Left ventricle myocardium inferior (tissue), 1 donor: ENCODE results near the gene WDFY4. TPM values are rescaled to one million over a fixed set of nuclear protein-coding genes. Genes with fewer than 3 reads are reported as not detected.

Experiments
- DNase-seq: peaks from one replicate; pipeline ENCODE4 v3.0.0-alpha.2; 2020
- H3K27ac ChIP-seq: fragments of 200-600 bp; replicated peaks from 2 replicates; pipeline ENCODE4 v1.8.0; 2021
- H3K27me3 ChIP-seq: fragments of 200-600 bp; 2 replicates; pipeline ENCODE4 v1.8.0; 2021; ENCODE audit warnings: low read depth
- H3K36me3 ChIP-seq: fragments of 200-600 bp; 2 replicates; pipeline ENCODE4 v1.8.0; 2021
- H3K4me1 ChIP-seq: fragments of 200-600 bp; 2 replicates; pipeline ENCODE4 v1.8.0; 2021
- H3K4me3 ChIP-seq: fragments of 200-600 bp; 2 replicates; pipeline ENCODE4 v1.8.0; 2021; ENCODE audit warnings: mild to moderate bottlenecking, moderate library complexity
- H3K9me3 ChIP-seq: fragments of 200-600 bp; replicated peaks from 2 replicates; pipeline ENCODE4 v1.8.0; 2021
- CTCF ChIP-seq: fragments of 200-600 bp; IDR thresholded peaks from 2 replicates; pipeline ENCODE4 v1.8.0; 2021; ENCODE audit warnings: antibody characterized with exemption, mild to moderate bottlenecking, borderline replicate concordance
- intact Hi-C: fragments of 100-400 bp; cut with micrococcal nuclease; formaldehyde crosslinking; loops from one replicate; pipeline ENCODE4 v1.11.0; 2022
- total RNA-seq: library from RNA; stranded (reverse); fragmentation: NEBNext Ultra II Directional; extraction: Animal tissue kit (Norgen Biotek cat#: 25700); gene quantifications from one replicate; pipeline ENCODE4 v1.2.1, GENCODE V29; 2021
- donor health status: DM: no; HTN: yes; CAD: no; lungs with severe emphysema.

Gene WDFY4
- total RNA-seq, 1 donor from 2014 or later: 1.5 TPM

GRCh38 chr10:48872234-48872633 is 187.6 kb downstream of the WDFY4 start:
- intact Hi-C loops: no loop called here
- TF ChIP-seq CTCF: no peak
- H3K4me3 ChIP-seq: no peak overlapping the region
- no peak overlapping the region for H3K27ac ChIP-seq
- no peaks in the 10 kb centered on the region for H3K4me1 ChIP-seq
- H3K9me3 ChIP-seq: no peaks in the 10 kb centered on the region
- H3K27me3 ChIP-seq: no peaks in the 10 kb centered on the region
- no peaks in the 10 kb centered on the region for H3K36me3 ChIP-seq
- no peak for DNase-seq

GRCh38 chr10:48878091-48878490 is 193.4 kb downstream of the WDFY4 start:
- Histone ChIP-seq H3K4me1 (no peaks in the 10 kb centered on the region), H3K4me3 (no peak overlapping the region), H3K36me3 (no peaks in the 10 kb centered on the region), H3K27me3 (no peaks in the 10 kb centered on the region), H3K27ac (no peak overlapping the region), H3K9me3 (no peaks in the 10 kb centered on the region)
- no peak for DNase-seq
- TF ChIP-seq CTCF: no peak
- intact Hi-C loops: no loop called here

- H3K4me1 ChIP-seq: no peaks in the 10 kb centered on the region
- H3K27ac ChIP-seq: no peak overlapping the region
- DNase-seq: no peak
- no peaks in the 10 kb centered on the region for H3K36me3 ChIP-seq
- intact Hi-C loops: no loop called here
- no peak for TF ChIP-seq CTCF
- no peaks in the 10 kb centered on the region for H3K9me3 ChIP-seq
- no peak overlapping the region for H3K4me3 ChIP-seq
- no peaks in the 10 kb centered on the region for H3K27me3 ChIP-seq
Measured at GRCh38 chr10:48879451-48879850, 194.8 kb downstream of the WDFY4 start.

GRCh38 chr10:48880016-48880705 is 195.5 kb downstream of the WDFY4 start:
- H3K9me3 ChIP-seq: no peaks in the 10 kb centered on the region
- H3K4me1 ChIP-seq: no peaks in the 10 kb centered on the region
- no peak for TF ChIP-seq CTCF
- no peaks in the 10 kb centered on the region for H3K27me3 ChIP-seq
- H3K36me3 ChIP-seq: no peaks in the 10 kb centered on the region
- no peak for DNase-seq
- H3K27ac ChIP-seq: no peak overlapping the region
- intact Hi-C loops: no loop called here
- no peak overlapping the region for H3K4me3 ChIP-seq

- intact Hi-C loops: no loop called here
Measured at GRCh38 chr10:48881937-48882336, 197.3 kb downstream of the WDFY4 start.

More at GRCh38 chr10:48881937-48882336, 197.3 kb downstream of the WDFY4 start:
- no peak overlapping the region for H3K27ac ChIP-seq
- H3K27me3 ChIP-seq: no peaks in the 10 kb centered on the region
- DNase-seq: no peak
- no peaks in the 10 kb centered on the region for H3K9me3 ChIP-seq
- H3K36me3 ChIP-seq: no peaks in the 10 kb centered on the region
- H3K4me1 ChIP-seq: no peaks in the 10 kb centered on the region
- TF ChIP-seq CTCF: no peak
- H3K4me3 ChIP-seq: no peak overlapping the region
